Suprapubic skin (tissue), 4 donors: Measurements from ENCODE around the gene ATP23. TPM values are rescaled to one million over a fixed set of nuclear protein-coding genes. Genes with fewer than 3 reads are reported as not detected.
A peak's percentile ranks its signal among the peaks of the same experiment; 100 is the strongest.

Source experiments
- DNase-seq, 2 donors: peaks; one replicate each; pipeline ENCODE4 v3.0.0-alpha.2; 2019; ENCODE audit warnings: low spot score in 2 of 2
- H3K27ac ChIP-seq: fragments of 200-600 bp; sonication (generic); one replicate; pipeline ENCODE4 v1.5.1; 2019
- H3K27me3 ChIP-seq: fragments of 200-600 bp; sonication (generic); one replicate; pipeline ENCODE4 v1.5.1; 2019
- H3K36me3 ChIP-seq: fragments of 200-600 bp; sonication (generic); one replicate; pipeline ENCODE4 v1.5.1; 2019
- H3K4me1 ChIP-seq: fragments of 200-600 bp; sonication (generic); one replicate; pipeline ENCODE4 v1.5.1; 2019
- H3K4me3 ChIP-seq: fragments of 200-600 bp; sonication (generic); one replicate; pipeline ENCODE4 v1.5.1; 2019; ENCODE audit warnings: mild to moderate bottlenecking
- H3K9me3 ChIP-seq: fragments of 200-600 bp; sonication (generic); one replicate; pipeline ENCODE4 v1.5.1; 2019
- CTCF ChIP-seq, 2 donors: fragments of 200-600 bp in 1 of 2; fragments of 450-650 bp in 1 of 2; sonication (generic) in 1 of 2; IDR thresholded peaks; one replicate each; pipeline ENCODE4 v1.5.1; 2016 to 2019; ENCODE audit warnings: antibody characterized with exemption in 2 of 2, mild to moderate bottlenecking in 1 of 2, moderate library complexity in 1 of 2
- EP300 ChIP-seq: sonication (generic); formaldehyde crosslinking; IDR thresholded peaks from one replicate; pipeline ENCODE4 v1.6.1; 2017; ENCODE audit warnings: antibody characterized with exemption
- POLR2A ChIP-seq, 2 donors: fragments of 450-650 bp; IDR thresholded peaks; one replicate each; pipeline ENCODE4 v1.6.1; 2017; ENCODE audit warnings: antibody characterized with exemption in 2 of 2, mild to moderate bottlenecking in 2 of 2, moderate library complexity in 2 of 2
- POLR2AphosphoS5 ChIP-seq, 3 donors: sonication (generic); formaldehyde crosslinking; IDR thresholded peaks; one replicate each; pipeline ENCODE4 v1.6.1; 2017; ENCODE audit warnings: antibody characterized with exemption in 3 of 3
- WGBS: methylation state at CpG from one replicate; pipeline ENCODE4 v1.1.5; 2018; 5-methylcytosine and 5-hydroxymethylcytosine counted together
- total RNA-seq, 4 donors: library from RNA; depleted of rRNA; stranded (reverse); fragments of >200 nt; gene quantifications; one replicate each; pipeline ENCODE4 v1.1.0, GENCODE V29; 2016

ATP23 gene
- total RNA-seq, 4 donors from 2014 or later: 4.4 to 12.0 (median 7.5) TPM

DNA sequence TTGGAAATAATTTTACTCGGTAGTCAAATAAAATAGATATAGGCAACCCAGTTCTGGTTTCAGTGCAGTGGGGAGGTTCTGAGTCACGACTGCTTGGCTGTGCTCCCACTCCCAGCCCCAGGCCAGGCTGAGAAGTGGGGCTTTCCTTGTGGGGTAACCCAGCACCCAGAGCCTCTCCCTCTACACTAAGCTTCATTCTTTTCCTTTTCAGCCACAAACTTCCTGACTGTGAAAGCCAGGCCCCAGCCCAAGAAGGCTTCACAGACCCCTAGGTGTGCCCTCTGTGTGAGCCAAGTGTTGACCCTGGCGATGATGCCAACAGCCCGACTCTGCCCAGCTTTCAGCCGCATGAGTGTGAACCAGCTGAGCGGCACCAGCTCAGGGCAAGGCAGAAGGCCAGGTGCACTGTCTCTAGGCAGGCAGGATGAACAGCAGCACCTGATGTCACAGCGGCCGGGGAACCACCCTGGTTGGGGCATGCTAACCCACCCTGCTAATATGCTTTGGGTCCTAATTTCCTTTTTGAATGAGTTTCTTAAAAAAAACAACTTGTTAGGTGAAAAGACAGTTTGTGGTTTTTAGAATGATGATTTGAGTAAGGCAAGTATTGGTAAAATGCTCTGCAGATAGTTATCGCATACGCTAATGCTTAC is 42.2 kb upstream of the ATP23 start:
- peak overlapping the region; percentile 65 for H3K27ac ChIP-seq
- TF ChIP-seq POLR2AphosphoS5 (IDR thresholded peaks at IDR 0.05): no peak
- no peak for TF ChIP-seq EP300
- no peak for TF ChIP-seq CTCF (IDR thresholded peaks at IDR 0.05)
- TF ChIP-seq POLR2A (IDR thresholded peaks at IDR 0.05): no peak
- no peak for DNase-seq
- H3K36me3 ChIP-seq: no peaks in the 10 kb centered on the region
- H3K27me3 ChIP-seq: no peaks in the 10 kb centered on the region
- no peak overlapping the region for H3K4me3 ChIP-seq
- no peaks in the 10 kb centered on the region for H3K9me3 ChIP-seq
- H3K4me1 ChIP-seq: peaks cover 53% of the 10 kb centered on the region
- 35% methylated on average over 10 of the region's 10 CpGs for WGBS

DNA sequence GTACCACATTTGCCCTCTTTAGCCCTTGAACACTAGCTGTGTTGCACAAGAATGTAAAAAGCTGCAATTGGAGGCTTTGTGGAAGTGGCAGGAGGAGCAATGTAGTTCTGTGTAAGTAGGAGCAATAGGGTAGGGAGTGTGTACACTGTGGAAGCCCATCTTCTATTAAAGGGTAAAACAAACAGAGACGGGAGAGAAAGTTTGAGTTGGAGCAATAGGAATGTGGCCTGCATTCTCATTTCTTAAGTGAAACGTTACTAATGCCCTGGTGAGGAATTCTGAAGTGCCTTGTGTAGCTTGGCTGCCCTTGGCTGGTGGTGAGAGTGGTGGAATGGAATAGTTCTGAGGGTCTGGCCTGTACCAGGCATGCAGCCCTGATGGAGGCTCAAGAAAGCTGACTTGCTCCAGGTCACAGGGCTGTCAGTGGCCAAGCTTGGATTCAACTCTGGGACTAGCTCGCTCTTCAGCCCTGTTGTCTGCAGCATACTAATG is 38.8 kb upstream of the ATP23 start:
- Histone ChIP-seq H3K4me3 (no peak overlapping the region), H3K9me3 (no peaks in the 10 kb centered on the region), H3K4me1 (peaks cover 30% of the 10 kb centered on the region), H3K36me3 (no peaks in the 10 kb centered on the region), H3K27ac (no peak overlapping the region), H3K27me3 (no peaks in the 10 kb centered on the region)
- no peak for TF ChIP-seq POLR2A (IDR thresholded peaks at IDR 0.05)
- TF ChIP-seq POLR2AphosphoS5 (IDR thresholded peaks at IDR 0.05): no peak
- TF ChIP-seq CTCF (IDR thresholded peaks at IDR 0.05): no peak
- no peak for TF ChIP-seq EP300
- WGBS: 89% methylated on average over 3 of the region's 3 CpGs
- DNase-seq: no peak

DNA sequence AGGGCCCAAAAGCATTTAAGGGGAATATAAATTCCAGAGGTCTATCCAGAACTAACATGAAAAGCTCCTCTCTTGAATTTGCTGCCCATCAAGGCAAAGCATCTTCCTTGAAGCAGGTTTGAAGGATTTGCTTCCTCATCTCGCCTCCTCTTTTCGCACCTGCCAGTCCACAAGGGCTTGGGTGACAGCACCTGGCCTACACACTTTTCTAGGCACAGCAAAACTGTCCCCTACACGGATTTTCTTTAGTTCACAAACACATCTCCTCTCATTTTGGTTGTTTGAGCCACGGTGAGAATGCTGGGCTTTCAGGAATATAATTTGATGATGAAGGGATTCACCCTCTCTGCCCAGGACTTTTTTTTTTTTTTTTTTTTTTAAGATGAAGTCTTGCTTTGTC is 36.9 kb upstream of the ATP23 start:
- WGBS: 84% methylated on average over 4 of the region's 4 CpGs
- no peaks in the 10 kb centered on the region for H3K9me3 ChIP-seq
- no peaks in the 10 kb centered on the region for H3K36me3 ChIP-seq
- H3K4me1 ChIP-seq: peaks cover 11% of the 10 kb centered on the region
- no peak overlapping the region for H3K4me3 ChIP-seq
- DNase-seq: no peak
- H3K27ac ChIP-seq: no peak overlapping the region
- TF ChIP-seq POLR2A (IDR thresholded peaks at IDR 0.05) (no peak), EP300 (no peak), POLR2AphosphoS5 (IDR thresholded peaks at IDR 0.05) (no peak), CTCF (IDR thresholded peaks at IDR 0.05) (no peak)
- H3K27me3 ChIP-seq: no peaks in the 10 kb centered on the region

GRCh38 chr12:57904848-57905811 is 36.2 kb upstream of the ATP23 start:
- WGBS: 41% methylated on average over 26 of the region's 26 CpGs
- H3K4me1 ChIP-seq: peaks cover 11% of the 10 kb centered on the region
- H3K36me3 ChIP-seq: no peaks in the 10 kb centered on the region
- H3K9me3 ChIP-seq: no peaks in the 10 kb centered on the region
- peak; percentile 86 to 91 for DNase-seq
- H3K4me3 ChIP-seq: no peak overlapping the region
- no peaks in the 10 kb centered on the region for H3K27me3 ChIP-seq
- TF ChIP-seq POLR2AphosphoS5 (IDR thresholded peaks at IDR 0.05): peak in 2 of 3 donors; percentile 87 to 90
- no peak for TF ChIP-seq POLR2A (IDR thresholded peaks at IDR 0.05)
- no peak for TF ChIP-seq EP300
- peak; percentile 99 to 100 for TF ChIP-seq CTCF (IDR thresholded peaks at IDR 0.05)
- H3K27ac ChIP-seq: no peak overlapping the region
